Measurements from ENCODE around the gene ASB7. TPM values are rescaled to one million over a fixed set of nuclear protein-coding genes. Genes with fewer than 3 reads are reported as not detected.

ASB7 gene, protein sequence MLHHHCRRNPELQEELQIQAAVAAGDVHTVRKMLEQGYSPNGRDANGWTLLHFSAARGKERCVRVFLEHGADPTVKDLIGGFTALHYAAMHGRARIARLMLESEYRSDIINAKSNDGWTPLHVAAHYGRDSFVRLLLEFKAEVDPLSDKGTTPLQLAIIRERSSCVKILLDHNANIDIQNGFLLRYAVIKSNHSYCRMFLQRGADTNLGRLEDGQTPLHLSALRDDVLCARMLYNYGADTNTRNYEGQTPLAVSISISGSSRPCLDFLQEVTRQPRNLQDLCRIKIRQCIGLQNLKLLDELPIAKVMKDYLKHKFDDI
- 10 to 100 TPM; 16.6 to 19.5 TPM for total RNA-seq

DNA sequence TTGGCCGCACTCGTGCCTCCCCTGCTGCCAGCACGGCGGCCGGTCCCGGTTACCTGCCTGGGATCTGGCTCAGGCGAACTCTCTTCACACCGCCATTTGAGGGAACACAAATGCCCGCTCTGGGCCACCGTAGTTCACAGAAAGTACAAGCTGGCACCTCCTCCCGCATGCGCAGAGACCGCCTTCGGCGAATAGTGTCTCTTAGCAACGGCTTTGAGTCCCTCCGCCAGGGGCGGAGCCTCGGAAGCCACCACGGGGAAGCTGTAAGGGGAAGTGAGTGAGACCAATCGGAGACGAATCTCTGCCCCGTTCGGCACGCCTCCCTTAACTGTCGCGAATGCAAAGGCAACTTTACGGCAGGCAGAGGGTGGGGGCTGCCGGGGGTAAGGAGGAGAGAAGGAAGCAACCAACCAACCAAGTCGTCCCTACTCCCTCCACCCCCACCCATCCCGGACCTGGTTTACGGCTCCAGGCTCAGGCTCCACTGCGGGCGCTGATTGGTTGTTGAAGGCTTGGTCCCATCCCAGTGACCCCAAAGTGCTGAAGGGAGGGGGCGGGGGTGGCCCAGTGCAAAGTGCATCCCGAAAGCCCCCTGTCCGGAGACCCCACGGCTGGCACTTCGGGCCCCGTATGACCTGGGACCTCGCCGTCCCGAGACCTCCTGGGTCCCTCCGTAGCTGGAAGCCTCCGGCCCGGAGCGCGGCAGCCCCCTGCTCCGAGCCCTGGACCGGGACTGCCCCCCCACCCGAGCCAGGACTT lies at the start of gene ASB7, which contains the start of gene LINS1:
Gene ASB7 (plus strand): TSS at position 526 of the 759 bp plus-strand sequence. CDS start 9,628 bp downstream, outside the sequence.
Gene LINS1 (minus strand): TSS at position 121 of the 759 bp plus-strand sequence. CDS start 21,342 bp downstream, outside the sequence.
- intact Hi-C loops (cut with DNase I, micrococcal nuclease): loop anchor here (1.0 to 5.0 kb wide), 9 partner anchors 252 to 1350 kb away; partner anchors contain the start of genes LRRC28 (in 2 of the 2), LYSMD4 (in 1 of the 2), MEF2A (in 1 of the 2) and SELENOS (in 1 of the 2)
- ChIA-PET CTCF (interaction anchor here (0.6 to 1.4 kb wide), 5 partner anchors 12 to 676 kb away, joined by 3 to 8 read pairs (median 3); no protein-coding TSS in a partner anchor), POLR2A (interaction anchor here (0.6 to 1.5 kb wide), 4 partner anchors 10 to 422 kb away, joined by 3 to 5 read pairs (median 4); no protein-coding TSS in a partner anchor)
- no peak within 1 kb of the TSS for H3K4me3 Mint-ChIP-seq
- ATAC-seq (peak; percentile 85), DNase-seq (peak; percentile 100)
- H3K27ac Mint-ChIP-seq: no peak within 1 kb of the TSS
- peaks cover 58% of the 10 kb centered on the region for H3K4me1 Mint-ChIP-seq
- H3K9me3 Mint-ChIP-seq (ENCODE audit: low read depth): no peaks in the 10 kb centered on the region
- no peaks in the 10 kb centered on the region for H3K27me3 Mint-ChIP-seq
- peaks cover 45% of the 10 kb centered on the region for H3K36me3 Mint-ChIP-seq (ENCODE audit: low read depth)

- peaks cover 51% of the 10 kb centered on the region for H3K36me3 Mint-ChIP-seq (ENCODE audit: low read depth)
- H3K9me3 Mint-ChIP-seq (ENCODE audit: low read depth): no peaks in the 10 kb centered on the region
- ATAC-seq: no peak
- H3K27ac Mint-ChIP-seq: no peak overlapping the region
- ChIA-PET CTCF (no interaction called here), POLR2A (interaction anchor here (0.7 kb wide), 1 partner anchor 12 kb away, joined by 3 read pairs; no protein-coding TSS in a partner anchor)
- no peaks in the 10 kb centered on the region for H3K4me1 Mint-ChIP-seq
- intact Hi-C loops (cut with DNase I, micrococcal nuclease): no loop called here
- no peaks in the 10 kb centered on the region for H3K27me3 Mint-ChIP-seq
- no peak overlapping the region for H3K4me3 Mint-ChIP-seq
- no peak for DNase-seq
Measured at GRCh38 chr15:100553468-100553867, 48.9 kb upstream of the ASB7 start.

DNA sequence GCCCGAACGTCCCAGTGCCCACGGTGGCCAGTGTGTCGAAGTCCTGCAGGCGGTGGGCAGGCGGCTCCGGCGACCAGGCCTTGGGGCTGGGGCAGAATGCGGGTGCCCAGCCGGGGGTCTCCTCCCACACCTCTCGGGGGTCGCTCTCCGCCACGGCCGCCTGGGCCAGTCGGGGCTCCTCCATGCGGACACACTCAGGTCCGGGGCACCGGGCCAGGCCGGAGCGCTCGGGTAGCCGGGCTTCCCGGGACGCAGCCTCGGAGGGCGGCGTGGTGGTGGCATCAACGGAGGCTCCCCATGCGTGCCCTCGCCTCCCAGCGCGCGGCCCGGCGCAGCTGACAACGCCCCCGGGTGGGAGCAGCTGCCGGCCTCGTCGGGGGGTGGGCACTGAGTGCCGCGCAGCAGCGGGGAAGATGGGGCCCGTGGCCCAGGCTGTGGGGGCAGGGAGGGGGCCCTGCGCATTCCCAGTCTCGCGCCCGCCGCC lies 43.6 kb upstream of the ASB7 start:
- no peak for DNase-seq
- Mint-ChIP-seq H3K4me3 (no peak overlapping the region), H3K9me3 (ENCODE audit: low read depth) (no peaks in the 10 kb centered on the region)

DNA sequence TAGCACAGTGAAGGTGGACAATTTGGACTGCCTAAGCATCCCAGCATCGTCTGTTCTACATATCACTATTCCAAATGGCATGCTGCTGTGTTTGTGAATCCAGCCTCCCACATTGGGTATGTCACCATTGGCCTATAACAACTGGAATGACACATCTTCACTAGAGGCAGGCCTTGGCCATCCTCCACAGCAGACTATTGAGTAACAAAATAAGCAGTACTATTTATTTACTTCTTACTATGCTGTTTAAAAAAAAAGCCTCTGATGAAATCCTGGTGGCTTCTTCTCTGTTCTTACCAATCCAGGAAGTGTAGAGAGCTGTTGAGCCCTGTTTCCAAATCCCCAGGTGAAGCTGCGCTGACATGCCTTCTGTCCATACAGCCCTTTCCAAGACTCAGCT lies 43.1 kb upstream of the ASB7 start:
- H3K36me3 Mint-ChIP-seq (ENCODE audit: low read depth): peaks cover 36% of the 10 kb centered on the region
- no peaks in the 10 kb centered on the region for H3K27me3 Mint-ChIP-seq
- CTCF ChIA-PET: no interaction called here
- intact Hi-C loops (cut with DNase I, micrococcal nuclease): no loop called here
- DNase-seq (no peak), ATAC-seq (no peak)
- no peaks in the 10 kb centered on the region for H3K9me3 Mint-ChIP-seq (ENCODE audit: low read depth)
- H3K27ac Mint-ChIP-seq: peak overlapping the region; percentile 37
- POLR2A ChIA-PET: no interaction called here
- H3K4me1 Mint-ChIP-seq: no peaks in the 10 kb centered on the region
- H3K4me3 Mint-ChIP-seq: no peak overlapping the region

More for the DNA sequence above, 43.6 kb upstream of the ASB7 start:
- Mint-ChIP-seq H3K36me3 (ENCODE audit: low read depth) (peaks cover 39% of the 10 kb centered on the region), H3K27me3 (no peaks in the 10 kb centered on the region), H3K4me1 (no peaks in the 10 kb centered on the region), H3K27ac (no peak overlapping the region)
- no peak for ATAC-seq
- intact Hi-C loops (cut with DNase I, micrococcal nuclease): no loop called here
- CTCF ChIA-PET: no interaction called here
- POLR2A ChIA-PET: no interaction called here

- ChIA-PET CTCF (interaction anchor here (0.6 kb wide), 1 partner anchor 11 kb away, joined by 3 read pairs; no protein-coding TSS in a partner anchor), POLR2A (no interaction called here)
- no peaks in the 10 kb centered on the region for H3K9me3 Mint-ChIP-seq (ENCODE audit: low read depth)
- no peak overlapping the region for H3K4me3 Mint-ChIP-seq
- peaks cover 33% of the 10 kb centered on the region for H3K36me3 Mint-ChIP-seq (ENCODE audit: low read depth)
- no peaks in the 10 kb centered on the region for H3K4me1 Mint-ChIP-seq
- no peaks in the 10 kb centered on the region for H3K27me3 Mint-ChIP-seq
- no peak overlapping the region for H3K27ac Mint-ChIP-seq
- ATAC-seq (no peak), DNase-seq (no peak)
- intact Hi-C loops (cut with DNase I, micrococcal nuclease): no loop called here
Measured at GRCh38 chr15:100560323-100560722, 42.1 kb upstream of the ASB7 start.

GRCh38 chr15:100565591-100565990 lies 36.8 kb upstream of the ASB7 start:
- H3K27me3 Mint-ChIP-seq: no peaks in the 10 kb centered on the region
- ChIA-PET CTCF (no interaction called here), POLR2A (interaction anchor here (0.6 kb wide), 1 partner anchor 23 kb away, joined by 3 read pairs; no protein-coding TSS in a partner anchor)
- no peaks in the 10 kb centered on the region for H3K9me3 Mint-ChIP-seq (ENCODE audit: low read depth)
- H3K4me1 Mint-ChIP-seq: peaks cover 5% of the 10 kb centered on the region
- no peak overlapping the region for H3K4me3 Mint-ChIP-seq
- peaks cover 39% of the 10 kb centered on the region for H3K36me3 Mint-ChIP-seq (ENCODE audit: low read depth)
- DNase-seq: no peak
- intact Hi-C loops (cut with DNase I, micrococcal nuclease): no loop called here
- no peak for ATAC-seq
- H3K27ac Mint-ChIP-seq: peak overlapping the region; percentile 35

DNA sequence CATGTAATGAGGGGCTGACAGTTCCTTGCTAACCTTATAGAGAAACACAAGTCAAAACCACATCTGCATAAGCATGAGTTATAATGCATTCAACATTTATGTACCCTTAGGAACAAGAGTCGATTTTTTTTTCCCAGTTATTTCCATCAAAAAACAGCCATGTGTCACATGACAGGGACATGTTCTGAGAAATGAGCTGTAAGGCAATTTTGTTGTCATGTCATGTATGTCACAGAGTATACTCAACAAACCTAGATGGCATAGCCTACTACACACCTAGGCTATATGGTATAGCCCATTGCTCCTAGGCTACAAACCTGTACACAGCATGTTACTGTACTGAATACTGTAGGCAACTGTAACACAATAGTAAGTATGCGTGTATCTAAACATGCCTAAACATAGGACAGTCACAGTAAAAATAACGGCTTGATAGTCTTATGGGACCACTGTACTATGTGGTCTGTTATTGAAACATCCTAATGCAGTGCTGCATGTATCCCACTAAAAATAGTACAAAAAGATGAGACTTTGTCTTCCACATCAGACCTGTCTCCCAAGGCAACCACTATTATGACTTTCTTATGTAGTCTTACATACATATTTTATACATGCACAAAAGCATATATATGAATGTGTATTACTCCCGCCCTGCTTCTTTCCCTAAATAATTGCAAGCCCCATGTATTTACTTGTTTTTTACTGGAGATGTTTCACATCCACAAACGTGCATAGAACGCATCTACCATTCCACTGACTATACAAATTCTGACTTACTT lies 35.4 kb upstream of the ASB7 start:
- Mint-ChIP-seq H3K36me3 (ENCODE audit: low read depth) (peaks cover 50% of the 10 kb centered on the region), H3K9me3 (ENCODE audit: low read depth) (no peaks in the 10 kb centered on the region)
- POLR2A ChIA-PET: no interaction called here

GRCh38 chr15:100569391-100569790 lies 33.0 kb upstream of the ASB7 start:
- Mint-ChIP-seq H3K4me1 (peaks cover 34% of the 10 kb centered on the region), H3K27me3 (no peaks in the 10 kb centered on the region), H3K9me3 (ENCODE audit: low read depth) (no peaks in the 10 kb centered on the region), H3K36me3 (ENCODE audit: low read depth) (peaks cover 57% of the 10 kb centered on the region), H3K27ac (no peak overlapping the region), H3K4me3 (no peak overlapping the region)
- intact Hi-C loops (cut with DNase I, micrococcal nuclease): no loop called here
- CTCF ChIA-PET: interaction anchor here (0.7 to 1.0 kb wide), 2 partner anchors 87 to 231 kb away, joined by 3 to 5 read pairs; no protein-coding TSS in a partner anchor
- POLR2A ChIA-PET: no interaction called here
- no peak for ATAC-seq
- no peak for DNase-seq

More for the DNA sequence above, 35.4 kb upstream of the ASB7 start:
- H3K27me3 Mint-ChIP-seq: no peaks in the 10 kb centered on the region
- CTCF ChIA-PET: interaction anchor here (0.6 kb wide), 1 partner anchor 351 kb away, joined by 3 read pairs; no protein-coding TSS in a partner anchor
- intact Hi-C loops (cut with DNase I, micrococcal nuclease): no loop called here
- DNase-seq (no peak), ATAC-seq (no peak)
- H3K4me1 Mint-ChIP-seq: peaks cover 19% of the 10 kb centered on the region
- H3K27ac Mint-ChIP-seq: no peak overlapping the region
- H3K4me3 Mint-ChIP-seq: no peak overlapping the region

DNA sequence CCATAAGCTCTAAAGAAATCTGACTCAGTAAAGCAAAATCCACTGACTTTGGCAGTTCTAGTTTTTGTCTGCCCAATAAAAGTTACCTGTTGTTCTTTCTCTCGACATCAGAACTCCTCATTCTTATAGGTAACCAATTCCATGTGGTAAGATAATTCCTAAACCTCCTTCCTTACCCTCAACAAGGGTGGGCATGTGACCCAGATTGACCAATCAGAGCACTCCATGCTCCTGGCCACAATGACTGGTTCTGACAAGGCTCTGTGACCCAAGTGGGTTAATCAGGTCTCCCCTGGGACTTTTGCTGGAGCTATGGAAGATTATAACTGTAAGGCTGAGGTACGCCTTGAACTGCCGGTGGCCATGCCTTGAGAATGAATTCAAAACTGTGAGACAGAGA lies 32.1 kb upstream of the ASB7 start:
- ChIA-PET CTCF (interaction anchor here (0.8 to 5.0 kb wide), 5 partner anchors 30 to 232 kb away, joined by 3 to 46 read pairs (median 4); partner anchors contain the start of gene ADAMTS17), POLR2A (interaction anchor here (0.5 kb wide), 1 partner anchor 37 kb away, joined by 4 read pairs; no protein-coding TSS in a partner anchor)
- no peak overlapping the region for H3K4me3 Mint-ChIP-seq
- peak overlapping the region; percentile 85 for H3K27ac Mint-ChIP-seq
- intact Hi-C loops (cut with DNase I, micrococcal nuclease): no loop called here
- H3K4me1 Mint-ChIP-seq: peaks cover 35% of the 10 kb centered on the region
- DNase-seq (no peak), ATAC-seq (no peak)
- H3K27me3 Mint-ChIP-seq: no peaks in the 10 kb centered on the region
- H3K9me3 Mint-ChIP-seq (ENCODE audit: low read depth): no peaks in the 10 kb centered on the region
- H3K36me3 Mint-ChIP-seq (ENCODE audit: low read depth): peaks cover 59% of the 10 kb centered on the region

DNA sequence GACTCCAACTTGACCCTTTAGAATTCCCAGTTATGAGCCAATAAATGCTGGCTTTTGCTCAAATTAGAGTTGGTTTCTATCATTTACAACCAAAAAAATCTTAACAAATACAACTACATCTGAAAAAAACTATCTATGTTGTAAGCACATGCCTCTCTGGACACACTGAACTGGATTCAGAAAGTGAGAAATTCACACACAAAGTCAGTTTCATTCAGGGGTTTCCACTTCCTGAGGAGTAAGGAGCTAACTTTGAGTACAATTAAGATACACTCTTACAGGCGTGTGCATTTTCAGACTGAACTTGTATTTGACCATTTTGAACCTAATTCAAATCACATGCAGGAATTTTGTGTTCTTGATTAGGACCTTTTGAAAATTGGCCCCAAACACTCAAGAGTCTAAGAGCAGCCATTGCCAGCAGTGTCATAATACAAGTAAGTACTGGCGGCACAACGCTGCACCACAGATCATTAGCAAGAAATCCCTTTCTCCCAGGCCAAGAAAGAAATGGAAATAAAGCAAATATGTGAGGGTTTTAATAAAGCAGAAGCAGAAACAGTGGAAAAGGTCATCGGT lies 31.6 kb upstream of the ASB7 start:
- H3K4me1 Mint-ChIP-seq: peaks cover 41% of the 10 kb centered on the region
- no peaks in the 10 kb centered on the region for H3K9me3 Mint-ChIP-seq (ENCODE audit: low read depth)
- POLR2A ChIA-PET: interaction anchor here (0.5 kb wide), 1 partner anchor 37 kb away, joined by 4 read pairs; no protein-coding TSS in a partner anchor
- H3K36me3 Mint-ChIP-seq (ENCODE audit: low read depth): peaks cover 60% of the 10 kb centered on the region
- ATAC-seq: no peak
- intact Hi-C loops (cut with DNase I, micrococcal nuclease): no loop called here
- peak overlapping the region; percentile 85 for H3K27ac Mint-ChIP-seq
- no peaks in the 10 kb centered on the region for H3K27me3 Mint-ChIP-seq
- CTCF ChIA-PET: interaction anchor here (0.7 to 5.0 kb wide), 7 partner anchors 10 to 232 kb away, joined by 3 to 46 read pairs (median 3); partner anchors contain the start of gene ADAMTS17
- no peak for DNase-seq
- H3K4me3 Mint-ChIP-seq: no peak overlapping the region

Measured in activated CD4-positive, alpha-beta T cell treated with anti-CD3 and anti-CD28 coated beads for 36 hours (primary cell).